Germinal center (tissue), 1 donor: Measurements from ENCODE around the gene USP12.
"Not testable (repeated sequence)": the region's sequence is repeated elsewhere in the genome, so short reads cannot be mapped to it uniquely, and the experiment has no call there.

Experiments
- DNase-seq: peaks from one replicate; pipeline ENCODE4 v3.0.0; 2012; ENCODE audit warnings: mixed read lengths, low spot score

USP12 gene

DNA sequence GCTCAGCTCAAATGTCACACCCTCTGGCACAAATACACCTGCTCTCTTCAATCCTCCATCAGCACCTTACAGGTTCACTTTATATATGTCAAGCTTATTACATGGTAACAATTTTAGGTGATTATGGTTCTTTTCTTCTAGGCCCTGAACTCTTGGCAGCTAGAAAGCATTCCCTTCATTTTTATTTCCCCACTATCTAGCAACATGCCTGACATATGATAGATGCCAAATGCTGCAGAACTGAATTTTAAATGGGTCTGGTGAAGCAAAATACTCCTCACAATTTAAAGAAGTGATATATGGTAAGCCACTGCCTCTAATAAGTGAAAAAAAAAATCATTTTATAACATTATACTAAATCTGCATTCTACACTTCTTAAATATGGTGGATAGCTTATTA lies 95.2 kb downstream of the USP12 start:
- DNase-seq, result no peak

DNA sequence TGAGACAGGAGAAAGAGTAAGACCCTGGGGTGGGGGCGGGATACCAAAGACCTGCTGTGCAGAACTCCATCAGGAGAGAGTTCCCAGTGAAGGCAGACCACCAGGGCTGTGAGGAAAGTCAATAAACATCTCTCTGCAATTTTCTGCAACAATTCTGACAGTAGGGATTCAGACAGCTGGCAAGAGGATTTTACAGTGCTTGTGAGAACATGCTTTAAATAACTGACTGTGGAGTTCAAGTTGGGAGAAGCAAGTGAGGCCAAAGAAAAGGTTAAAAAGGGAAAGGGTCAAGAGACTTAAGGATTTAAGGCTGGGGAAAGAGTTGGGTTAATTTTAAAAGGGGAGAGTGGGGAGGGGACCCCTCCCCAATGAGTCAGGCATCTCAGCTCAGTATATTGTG lies 98.4 kb downstream of the USP12 start:
- no peak for DNase-seq

DNA sequence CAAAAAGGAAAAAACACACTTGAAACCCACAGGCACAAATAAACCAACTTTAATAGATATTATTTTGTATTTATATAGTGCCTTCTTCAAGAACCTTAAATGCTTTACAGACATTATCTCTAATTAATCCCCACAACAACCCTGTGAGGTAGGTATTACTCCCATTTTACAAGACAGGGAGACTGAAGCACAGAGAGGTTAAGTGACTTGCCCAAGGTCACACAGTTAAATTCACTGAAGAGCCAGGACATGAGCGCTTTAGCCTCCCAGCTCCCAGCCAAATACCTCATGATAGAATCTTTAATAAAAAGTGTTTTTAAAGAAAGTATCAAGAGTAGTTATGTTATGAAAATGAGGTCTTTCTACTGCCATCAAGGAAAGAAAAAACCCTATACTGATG lies 105.5 kb downstream of the USP12 start:
- not testable (repeated sequence) for DNase-seq

DNA sequence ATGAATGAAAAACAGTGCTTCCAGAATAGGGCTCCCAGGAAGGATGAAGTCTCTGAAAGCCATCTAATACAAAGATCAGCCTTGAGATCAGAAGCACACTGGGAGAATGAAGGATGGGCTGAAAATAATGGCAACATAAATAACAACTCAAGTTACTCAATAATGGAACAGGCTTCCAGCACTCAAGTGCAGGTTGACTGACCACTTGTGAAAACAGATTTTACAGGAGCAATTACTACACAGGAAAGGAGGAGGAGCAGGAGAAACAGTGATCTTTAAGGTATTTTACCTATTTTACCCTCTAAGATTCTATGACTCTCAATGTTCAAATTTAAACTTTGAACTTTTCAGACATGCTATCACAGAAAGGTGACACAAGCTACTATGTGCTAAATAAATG lies 106.0 kb downstream of the USP12 start:
- no peak for DNase-seq

DNA sequence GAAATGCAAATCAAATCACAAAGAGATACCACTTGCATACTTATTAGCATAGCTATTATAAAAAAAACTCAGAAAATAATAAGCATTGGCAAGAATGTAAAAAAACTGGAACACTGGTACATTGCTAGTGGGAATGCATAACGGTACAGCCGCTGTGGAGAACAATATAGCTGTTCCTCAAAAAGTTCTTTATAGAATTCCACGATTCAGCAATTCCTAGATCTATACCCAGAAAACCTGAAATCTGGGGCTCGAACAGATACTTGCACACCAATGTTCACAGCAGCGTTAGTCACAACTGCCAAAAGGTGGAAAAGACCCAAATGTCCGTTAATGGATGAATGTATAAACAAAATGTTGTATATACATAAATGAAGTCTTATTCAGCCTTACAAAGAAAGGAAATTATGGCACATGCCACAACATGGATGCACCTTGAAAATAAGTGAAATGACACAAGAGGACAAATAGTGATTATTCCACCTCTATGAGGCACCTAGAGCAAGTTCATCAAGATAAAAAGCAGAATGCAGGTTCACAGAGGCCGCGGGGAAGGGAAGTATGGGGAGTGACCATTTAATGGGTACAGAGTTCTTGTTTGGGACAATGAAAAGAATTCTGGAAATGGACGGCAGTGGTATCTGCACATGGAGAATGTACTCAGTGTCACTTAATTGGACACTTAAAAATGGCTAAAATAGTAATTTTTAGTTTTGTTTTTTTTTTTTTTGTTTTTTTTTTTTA lies 107.2 kb downstream of the USP12 start:
- no peak for DNase-seq

DNA sequence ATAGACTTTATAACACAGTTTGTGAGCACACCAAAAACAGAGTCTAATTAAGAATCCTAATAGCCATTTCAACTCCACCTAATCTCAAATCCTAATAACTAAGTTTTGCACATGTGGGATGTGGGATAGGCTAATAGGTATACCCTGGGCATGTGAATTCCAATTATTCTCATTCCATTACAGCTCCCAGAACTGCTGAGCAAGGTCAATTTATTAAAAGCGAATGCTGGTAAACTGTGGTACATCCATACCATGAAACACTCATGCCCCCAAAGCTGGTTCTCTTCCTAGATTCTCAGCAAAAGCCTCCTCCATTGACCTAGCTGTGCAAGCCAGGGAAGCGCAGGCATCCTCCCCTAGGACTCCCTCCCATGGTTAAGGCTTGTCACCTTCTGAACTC lies 113.8 kb downstream of the USP12 start:
- DNase-seq, result no peak

DNA sequence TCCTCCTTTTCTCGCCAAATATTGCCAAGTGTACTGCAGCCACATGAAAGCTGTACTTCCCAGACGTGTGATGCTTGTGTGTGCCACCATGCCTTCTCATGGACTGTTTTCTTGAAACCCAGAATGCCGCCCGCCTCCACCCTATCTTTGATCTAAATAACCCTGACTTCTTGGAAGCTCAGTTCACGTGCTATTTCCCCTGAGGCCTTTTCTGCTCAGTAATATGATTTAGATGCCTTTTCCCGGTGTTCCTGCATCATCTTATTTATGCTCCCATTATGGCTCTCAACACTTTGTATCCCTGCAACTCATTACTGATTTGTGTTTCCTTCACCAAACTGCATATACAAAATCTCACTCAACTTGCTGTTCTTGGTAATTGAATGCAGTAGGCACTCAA lies 116.1 kb downstream of the USP12 start:
- DNase-seq, result no peak

DNA sequence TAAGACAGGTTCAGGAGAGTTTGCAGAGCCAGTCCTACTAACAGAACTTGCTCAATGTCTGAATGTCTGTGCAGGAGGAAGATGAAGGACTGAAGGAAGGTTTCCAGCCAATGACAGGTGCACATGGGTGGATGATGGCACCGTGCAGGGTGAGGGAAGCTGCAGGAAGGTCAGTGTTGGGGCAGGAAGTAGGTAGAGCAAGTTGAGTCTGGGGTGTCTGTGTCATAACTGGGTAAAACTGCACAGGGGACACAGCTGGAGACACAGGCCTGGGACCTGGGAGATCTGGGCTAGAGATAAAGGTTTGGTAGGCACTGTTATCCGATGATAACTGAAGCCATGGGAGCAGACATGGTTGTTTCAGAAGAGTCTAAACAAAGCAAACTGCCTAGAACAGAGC lies 116.9 kb downstream of the USP12 start:
- no peak for DNase-seq

DNA sequence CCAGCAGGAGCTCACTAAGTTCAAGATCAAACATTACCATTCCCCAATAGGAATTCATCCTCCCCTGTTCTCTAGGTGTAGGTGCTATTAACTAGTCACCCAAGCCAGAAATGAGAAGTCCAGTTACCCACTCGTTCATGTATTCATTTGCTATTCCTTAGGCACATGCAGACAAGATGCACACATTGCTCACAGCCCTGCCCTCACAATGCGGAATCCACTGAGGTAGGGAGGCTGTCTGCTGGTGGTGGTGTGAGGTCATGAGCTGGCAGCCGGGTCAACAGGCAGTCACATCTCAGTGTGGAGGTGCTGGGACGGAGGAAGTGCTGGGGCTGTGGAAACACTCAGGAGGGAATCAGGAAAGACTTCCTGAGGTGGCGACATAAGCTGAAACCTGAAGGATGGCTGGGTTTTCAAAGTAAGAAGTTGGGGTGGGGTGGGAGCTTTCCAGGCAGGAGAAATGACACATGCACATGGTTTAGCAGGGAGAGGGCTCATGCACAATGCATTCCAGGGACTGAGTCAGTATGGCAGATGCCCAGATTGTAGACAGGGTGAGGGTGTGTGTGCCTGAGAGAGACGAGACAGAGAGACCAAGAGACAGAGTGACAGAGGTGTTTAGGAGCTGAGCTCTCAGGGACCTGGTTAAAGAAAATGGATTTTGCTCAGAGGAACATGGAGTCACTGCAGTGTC lies 117.6 kb downstream of the USP12 start:
- DNase-seq, result no peak

DNA sequence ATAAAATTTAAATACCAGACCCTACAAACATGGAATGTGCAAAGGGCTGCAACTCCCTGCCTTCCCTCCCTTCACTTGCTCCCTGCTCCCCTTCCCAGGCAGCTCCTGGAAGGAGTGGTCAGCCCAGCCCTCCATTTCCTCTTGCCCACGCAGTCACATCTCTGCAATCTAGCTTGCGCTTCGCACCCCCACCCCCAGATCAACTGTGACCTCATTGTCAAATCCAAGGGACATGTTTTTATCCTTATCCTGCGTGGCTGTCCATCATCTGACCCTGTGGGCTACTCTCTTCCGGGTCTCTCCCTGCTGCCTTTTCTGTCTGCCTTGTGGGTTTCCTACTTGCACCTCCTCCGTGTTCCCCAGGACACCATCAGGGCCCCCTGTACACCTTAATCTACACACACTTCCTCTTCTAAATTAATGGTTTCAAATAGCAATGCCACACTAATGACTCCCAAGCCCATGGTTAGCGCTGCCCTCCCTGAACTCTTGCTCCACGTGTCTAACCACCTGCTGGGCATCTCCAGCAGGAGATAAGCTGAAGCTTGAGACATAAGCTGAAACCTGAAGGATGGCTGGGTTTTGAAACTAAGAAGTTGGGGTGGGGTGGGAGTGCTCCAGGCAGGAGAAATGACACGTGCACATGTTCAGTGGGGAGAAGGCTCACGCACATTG lies 118.3 kb downstream of the USP12 start:
- no peak for DNase-seq

DNA sequence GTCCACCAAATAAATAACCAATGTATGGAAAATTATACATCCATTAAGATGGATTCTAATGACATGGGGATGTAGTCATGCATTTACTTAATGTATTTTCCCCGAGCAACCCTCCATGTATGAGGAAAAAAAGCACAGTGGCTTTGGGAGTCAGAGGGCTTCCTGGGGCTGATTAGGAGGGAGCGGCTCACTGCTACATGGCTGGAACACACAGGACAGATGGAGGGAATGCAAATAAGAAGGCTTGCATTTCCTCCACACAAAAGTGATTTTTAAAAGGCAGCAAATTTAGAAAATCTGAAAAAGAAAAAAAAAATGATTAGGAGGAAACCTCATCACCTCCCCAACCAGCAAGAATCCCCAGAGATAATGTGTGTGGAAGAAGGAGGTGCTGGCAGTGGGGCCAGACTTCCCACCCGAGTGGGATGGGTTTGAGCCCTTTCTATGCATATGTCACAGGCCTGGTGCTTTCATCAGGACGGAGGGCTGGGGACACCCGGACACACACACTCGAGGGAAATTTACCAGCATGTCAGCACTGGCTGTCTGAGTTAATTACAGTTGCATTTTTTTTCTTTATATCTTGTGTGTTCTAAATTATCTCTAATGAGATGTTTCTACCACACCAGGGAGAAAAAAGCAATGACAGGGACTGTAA lies 118.9 kb downstream of the USP12 start:
- no peak for DNase-seq

DNA sequence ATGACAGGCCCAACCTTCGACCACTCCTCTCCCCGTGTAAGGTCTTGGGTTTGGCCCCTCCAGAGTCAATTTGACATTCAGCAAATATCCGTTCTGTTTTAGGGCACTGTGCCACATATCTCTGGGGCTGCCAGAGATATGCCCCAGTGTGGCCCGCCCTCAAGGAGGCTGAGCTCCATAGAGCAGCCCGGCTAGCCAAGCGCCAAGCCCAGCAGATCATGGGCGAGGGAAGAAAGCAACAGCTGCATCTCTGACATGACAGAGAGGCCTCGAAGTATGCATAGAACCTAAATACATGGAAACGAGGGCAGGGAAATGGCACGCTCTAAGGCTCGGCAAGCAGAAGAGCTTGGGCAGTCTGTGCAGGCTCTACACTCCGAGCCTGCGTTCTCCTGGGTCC lies 124.5 kb downstream of the USP12 start:
- DNase-seq, result no peak

DNA sequence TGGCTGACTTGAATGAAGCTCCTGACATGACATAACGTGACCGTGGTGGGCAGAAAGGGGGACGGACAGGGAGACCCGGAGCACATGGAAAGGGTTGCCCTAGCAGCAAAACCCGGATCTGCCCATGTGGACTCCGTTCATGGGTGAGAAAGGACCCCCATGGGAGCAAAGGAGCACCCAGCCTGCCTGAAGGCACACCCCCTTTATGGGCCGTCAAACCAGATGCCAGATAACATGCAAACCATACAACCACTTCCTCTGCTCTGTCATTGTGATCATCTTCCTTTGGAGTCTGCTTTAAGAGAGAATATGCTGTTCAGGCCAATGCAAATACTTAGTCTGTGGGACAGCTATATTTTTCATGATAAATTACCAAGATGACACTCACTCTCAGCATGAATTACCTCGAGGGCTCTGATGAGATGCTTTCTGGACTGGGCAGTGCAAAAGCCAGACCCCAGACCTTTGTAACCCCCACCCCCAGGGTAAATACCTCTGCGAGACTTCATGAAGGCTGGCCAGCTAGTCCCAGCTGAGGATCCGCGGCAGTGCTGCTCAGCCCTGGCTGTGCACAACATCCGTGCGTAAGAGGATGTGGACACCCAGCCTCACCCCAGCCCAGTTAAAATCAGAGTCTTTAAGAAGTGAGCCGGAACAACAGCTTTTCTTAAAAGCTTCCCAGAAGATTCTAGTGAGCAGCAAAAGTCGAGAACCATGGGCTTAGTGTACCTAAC lies 126.6 kb downstream of the USP12 start:
- peak; percentile 87 for DNase-seq

DNA sequence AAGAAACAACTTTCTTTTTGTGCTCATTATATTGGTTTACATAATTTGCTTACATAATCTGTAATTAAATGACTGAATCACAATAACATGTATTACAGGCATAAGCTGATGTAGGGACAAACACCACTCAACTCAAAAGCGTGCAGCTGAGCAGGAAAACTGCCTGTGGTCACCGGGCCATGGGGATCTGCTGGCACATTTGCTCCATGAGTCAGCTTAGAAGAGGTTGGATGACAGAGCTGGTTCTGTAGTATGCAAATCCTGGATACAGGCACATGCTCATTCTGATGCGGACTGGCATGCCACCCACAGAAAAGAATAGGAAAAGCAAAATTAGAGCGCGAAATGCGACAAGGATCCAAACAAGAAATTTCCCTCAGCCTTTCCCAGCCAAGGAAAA lies 128.6 kb downstream of the USP12 start:
- no peak for DNase-seq

DNA sequence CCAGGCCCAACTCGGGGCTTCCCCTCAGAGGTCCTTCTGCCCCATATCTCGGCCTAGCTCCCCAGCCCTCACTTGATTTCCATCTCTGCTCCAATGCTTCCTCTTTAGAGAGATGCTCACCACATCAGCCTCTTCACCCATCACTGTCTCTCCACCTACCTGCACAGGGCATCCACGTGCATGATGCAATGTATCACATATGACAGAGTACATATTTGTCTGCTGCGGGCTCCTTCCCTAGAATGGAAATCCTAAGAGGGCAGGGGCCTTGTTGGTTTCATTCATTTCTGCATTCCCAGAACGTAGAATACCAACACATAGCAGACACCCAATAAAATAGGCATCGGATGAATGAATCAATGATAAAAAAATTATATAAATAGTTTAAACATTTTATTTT lies 130.3 kb downstream of the USP12 start:
- DNase-seq, result no peak

DNA sequence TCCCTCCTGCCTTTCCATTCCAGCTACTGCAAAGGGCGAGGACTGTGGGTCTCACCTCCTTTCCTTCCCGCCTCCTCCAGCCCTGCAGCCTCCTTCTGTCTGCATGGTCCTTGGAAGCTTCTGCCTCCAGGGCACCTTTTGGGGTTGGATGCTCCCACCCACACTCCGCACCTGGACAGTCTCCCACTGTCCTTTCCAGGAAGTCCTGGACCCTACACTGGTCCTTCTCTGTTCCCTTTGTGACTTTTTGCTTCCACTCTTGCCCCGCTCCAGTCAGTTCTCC lies 130.8 kb downstream of the USP12 start:
- DNase-seq, result no peak

DNA sequence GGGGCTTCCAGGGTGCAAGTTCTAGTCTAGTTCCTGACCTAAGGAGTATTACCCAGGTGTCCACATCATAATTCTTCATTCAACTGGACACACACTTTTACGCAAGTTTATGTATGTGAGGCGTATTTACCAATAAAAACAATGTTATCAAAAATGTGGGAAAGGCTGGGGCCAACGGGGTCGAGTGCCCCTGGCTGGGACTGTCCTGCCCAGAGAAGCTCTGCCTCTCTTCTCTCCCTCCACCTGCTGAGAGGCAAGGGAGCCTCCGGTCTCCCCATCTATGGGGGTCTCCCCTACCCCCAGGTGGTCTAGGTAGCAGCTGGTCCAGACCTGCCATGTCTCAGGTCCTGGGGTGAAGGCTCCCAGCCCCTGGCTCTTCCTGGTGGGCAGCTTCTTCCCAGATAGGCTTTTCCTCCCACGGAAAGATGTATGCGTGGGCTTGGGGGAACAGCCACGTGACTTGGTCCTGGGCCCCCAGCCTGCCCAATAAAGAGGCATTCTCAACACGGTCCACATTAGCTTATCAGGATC lies 132.4 kb downstream of the USP12 start:
- DNase-seq, result no peak

DNA sequence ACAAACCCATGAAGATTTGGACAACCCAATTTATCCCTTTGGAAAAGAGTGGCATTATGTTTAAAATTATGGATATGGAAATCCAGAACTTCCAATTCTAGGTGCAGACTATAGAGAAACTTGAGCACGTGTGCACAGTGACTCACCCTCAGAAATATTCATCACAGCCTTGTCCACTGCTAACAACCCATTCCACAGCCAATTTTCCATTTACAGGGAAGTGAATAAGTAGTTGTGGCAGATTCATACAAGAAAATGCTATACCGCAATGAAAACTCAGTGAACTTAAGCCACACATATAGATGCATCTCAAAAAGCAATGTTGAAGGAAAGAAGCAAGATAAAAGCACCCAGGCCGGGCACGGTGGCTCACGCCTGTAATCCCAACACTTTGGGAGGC lies 133.3 kb downstream of the USP12 start:
- no peak for DNase-seq

DNA sequence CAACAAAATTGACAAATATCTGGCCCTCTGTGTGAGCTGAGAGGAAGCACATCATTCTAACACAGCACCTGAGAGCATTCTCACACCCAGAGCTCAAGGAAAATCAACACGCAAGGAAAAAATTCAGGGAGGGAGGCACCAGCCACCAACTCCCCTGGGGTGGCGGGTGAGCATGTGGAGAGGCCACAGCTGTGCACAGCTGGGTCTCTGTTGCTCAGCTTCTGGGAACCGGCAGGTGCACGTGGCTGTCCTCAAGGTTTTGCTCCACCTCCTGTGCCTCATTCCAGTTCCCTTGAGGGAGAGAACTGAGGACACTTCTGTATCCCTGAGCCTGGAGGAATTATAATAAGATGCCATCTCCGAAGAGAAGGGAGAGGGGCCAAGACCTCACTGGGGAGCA lies 134.0 kb downstream of the USP12 start:
- no peak for DNase-seq

DNA sequence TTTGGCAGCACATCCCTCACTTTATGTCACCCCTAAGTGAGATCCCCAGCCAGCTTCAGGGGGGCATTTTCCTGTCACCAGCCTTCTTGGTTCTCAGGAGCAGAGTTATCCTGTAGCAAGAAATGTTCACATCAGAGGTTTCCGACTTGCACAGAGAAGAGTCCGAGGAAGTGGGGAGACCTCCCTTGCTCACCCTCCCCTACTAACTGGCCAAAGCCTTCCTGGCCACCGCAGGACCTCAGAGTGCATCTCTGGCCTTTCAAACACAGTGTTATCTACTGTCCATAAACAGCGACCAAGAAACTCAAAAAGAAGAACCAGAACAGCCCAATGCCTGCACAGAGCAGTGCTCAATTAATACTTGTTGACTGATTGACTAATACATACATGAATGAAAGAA lies 134.4 kb downstream of the USP12 start:
- DNase-seq, result no peak

DNA sequence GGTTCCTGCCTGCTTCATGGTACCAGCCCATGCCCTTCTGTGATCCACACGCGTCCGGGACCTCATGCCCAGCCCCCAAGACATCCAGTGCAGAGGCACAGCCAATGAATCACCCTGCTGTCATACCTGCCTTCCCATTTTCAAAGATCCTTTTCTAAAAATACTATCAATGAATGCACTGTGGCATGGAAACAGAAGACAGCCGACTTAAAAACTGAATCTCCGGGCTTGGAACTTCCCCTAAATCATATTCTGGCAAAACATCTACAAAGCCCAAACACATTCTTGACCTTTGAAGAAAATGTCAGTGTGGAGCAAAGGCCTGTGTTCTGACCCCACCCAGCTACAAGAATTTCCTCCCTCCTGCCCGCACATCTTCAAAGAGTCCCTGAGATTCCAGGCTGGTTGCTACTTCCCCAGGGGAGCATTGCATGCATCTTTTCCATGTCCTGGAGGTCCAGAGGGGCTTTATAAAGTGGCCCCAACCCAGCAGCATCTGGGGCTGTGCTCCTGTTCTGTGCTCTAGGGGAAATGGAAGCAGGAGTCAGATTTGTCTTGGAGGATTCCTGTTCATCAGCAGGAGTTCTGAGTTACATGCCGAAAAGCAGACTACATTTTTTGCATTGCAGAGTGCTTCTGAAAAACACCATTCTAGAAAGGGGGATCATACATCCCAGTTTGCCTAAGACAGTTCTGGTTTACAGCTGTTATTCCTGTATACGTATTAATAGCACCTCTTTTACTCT lies 135.2 kb downstream of the USP12 start:
- no peak for DNase-seq

DNA sequence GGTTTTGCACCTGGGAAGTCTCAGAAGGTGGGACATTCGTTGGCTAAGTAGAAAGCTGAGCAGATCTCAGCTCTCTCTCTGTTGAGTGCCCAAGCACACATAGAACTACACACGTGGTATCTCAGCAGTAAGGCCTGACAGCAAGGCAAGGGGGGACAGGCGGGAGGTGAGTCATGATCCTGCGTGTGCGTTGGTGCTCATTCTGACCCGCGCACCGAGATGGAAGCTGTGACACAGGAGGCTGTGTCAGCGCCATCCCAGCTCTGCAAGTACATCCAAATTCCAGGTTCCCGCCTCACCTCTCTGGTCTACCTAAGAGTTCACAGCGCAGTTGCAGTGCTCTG lies 135.7 kb downstream of the USP12 start:
- no peak for DNase-seq
